Fibroblast of villous mesenchyme (primary cell): ENCODE results near the gene NAA20. TPM values are rescaled to one million over a fixed set of nuclear protein-coding genes. Genes with fewer than 3 reads are reported as not detected.

Source experiments
- DNase-seq: peaks from one replicate; pipeline ENCODE4 v3.0.0-alpha.2; 2010; ENCODE audit warnings: low read depth
- H3K4me3 ChIP-seq: 2 replicates; pipeline ENCODE4 v1.5.1; 2011; ENCODE audit warnings: low read depth, mild to moderate bottlenecking, low read length
- total RNA-seq: library from RNA; depleted of rRNA; stranded (reverse); fragments of >200 nt; gene quantifications from 2 replicates; pipeline ENCODE4 v1.2.3, GENCODE V29; 2012
- TF ChIP-seq, protein P1 (sequence below): IDR thresholded peaks from 2 replicates; pipeline ENCODE4 v1.5.1; 2012; ENCODE audit warnings: low read depth, mild to moderate bottlenecking, low read length; ENCODE audit not compliant: insufficient read depth

NAA20 gene, protein sequence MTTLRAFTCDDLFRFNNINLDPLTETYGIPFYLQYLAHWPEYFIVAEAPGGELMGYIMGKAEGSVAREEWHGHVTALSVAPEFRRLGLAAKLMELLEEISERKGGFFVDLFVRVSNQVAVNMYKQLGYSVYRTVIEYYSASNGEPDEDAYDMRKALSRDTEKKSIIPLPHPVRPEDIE
- total RNA-seq = 29.3 and 41.5 TPM in 2 replicates

- peak within 1 kb of the TSS; percentile 78 for H3K4me3 ChIP-seq
- peak; percentile 93 for DNase-seq
- TF ChIP-seq, protein P1, sequence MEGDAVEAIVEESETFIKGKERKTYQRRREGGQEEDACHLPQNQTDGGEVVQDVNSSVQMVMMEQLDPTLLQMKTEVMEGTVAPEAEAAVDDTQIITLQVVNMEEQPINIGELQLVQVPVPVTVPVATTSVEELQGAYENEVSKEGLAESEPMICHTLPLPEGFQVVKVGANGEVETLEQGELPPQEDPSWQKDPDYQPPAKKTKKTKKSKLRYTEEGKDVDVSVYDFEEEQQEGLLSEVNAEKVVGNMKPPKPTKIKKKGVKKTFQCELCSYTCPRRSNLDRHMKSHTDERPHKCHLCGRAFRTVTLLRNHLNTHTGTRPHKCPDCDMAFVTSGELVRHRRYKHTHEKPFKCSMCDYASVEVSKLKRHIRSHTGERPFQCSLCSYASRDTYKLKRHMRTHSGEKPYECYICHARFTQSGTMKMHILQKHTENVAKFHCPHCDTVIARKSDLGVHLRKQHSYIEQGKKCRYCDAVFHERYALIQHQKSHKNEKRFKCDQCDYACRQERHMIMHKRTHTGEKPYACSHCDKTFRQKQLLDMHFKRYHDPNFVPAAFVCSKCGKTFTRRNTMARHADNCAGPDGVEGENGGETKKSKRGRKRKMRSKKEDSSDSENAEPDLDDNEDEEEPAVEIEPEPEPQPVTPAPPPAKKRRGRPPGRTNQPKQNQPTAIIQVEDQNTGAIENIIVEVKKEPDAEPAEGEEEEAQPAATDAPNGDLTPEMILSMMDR = peak; percentile 68
Measured at GRCh38 chr20:20017001-20017843, at the start of gene NAA20. Gene NAA20 (plus strand): TSS chr20:20017362. CDS start chr20:20017397, 35 bp downstream.

DNA sequence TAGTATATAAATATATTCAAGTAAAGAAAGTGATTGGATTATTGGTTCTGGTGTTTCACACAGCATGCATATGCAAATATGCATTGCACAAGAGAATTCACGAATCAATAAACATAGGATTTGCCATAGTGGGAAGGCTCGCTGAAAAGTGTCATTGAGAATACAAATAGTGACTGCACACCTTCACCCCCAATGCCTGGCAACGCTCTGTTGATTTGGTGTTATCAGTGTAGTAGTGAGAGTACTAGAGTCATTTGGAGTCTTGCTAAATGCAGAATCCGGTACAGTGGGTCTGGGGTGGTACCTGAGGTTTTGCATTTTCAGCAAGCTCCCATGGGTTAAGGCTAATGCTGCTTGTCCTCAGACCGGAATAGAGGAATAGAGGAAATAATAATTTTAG lies 49.7 kb upstream of the NAA20 start:
- TF ChIP-seq, protein P1 = no peak
- H3K4me3 ChIP-seq = no peak overlapping the region
- no peak for DNase-seq

DNA sequence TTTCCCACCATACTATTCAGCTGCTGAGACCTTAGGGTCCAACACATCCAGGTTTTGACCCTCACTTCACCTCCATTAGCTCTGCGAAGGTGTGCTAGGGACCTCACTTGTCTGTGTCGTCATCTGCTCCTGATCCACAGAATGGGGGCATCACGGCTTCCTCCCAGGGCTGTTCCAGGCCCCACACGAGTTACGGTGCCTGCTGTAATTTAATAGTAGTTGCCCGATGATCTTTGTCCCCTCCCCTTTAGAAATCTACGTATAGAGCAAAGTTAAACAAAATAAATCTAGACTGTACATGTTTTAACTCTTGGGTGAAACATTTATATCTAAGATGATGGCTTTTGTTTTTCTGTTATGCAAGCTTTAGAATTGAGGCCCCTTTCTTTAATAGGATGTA lies 49.1 kb upstream of the NAA20 start:
- DNase-seq = no peak
- TF ChIP-seq, protein P1 = no peak
- H3K4me3 ChIP-seq = no peak overlapping the region

DNA sequence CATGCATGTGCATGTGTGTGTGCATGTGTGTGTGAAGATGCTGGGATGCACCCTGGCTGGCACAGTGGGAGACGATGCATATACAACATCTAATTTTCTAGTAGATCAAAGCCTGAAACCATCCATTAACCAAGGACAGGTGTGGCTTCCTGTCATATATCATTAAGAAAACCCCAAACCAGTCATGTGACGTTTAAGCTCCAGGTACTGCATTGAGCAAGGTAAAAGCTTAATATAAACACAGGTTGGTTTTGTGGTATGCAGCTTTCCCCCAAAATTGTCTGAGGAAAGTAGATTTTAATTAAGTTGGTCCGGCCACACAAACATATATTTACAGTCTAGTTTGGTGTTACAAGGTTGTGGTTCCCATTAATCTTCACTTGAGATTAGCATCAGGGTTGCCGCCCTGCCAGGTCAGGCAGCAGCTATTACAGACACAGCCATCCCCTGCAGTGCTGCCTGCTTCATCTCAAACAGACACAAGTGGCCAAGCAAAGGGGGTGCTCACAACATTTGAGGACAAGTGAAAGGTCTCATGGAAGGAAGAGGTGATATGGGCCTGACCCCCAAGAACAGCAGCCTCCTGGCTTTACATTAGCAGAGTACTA lies 48.6 kb upstream of the NAA20 start:
- H3K4me3 ChIP-seq = no peak overlapping the region
- TF ChIP-seq, protein P1 = no peak
- no peak for DNase-seq

GRCh38 chr20:19969106-19969505 lies 48.1 kb upstream of the NAA20 start:
- TF ChIP-seq, protein P1 = no peak
- peak; percentile 88 for DNase-seq
- no peak overlapping the region for H3K4me3 ChIP-seq

- peak; percentile 70 for DNase-seq
- TF ChIP-seq, protein P1 = no peak
- H3K4me3 ChIP-seq = no peak overlapping the region
Measured at GRCh38 chr20:19969507-19970255, 47.5 kb upstream of the NAA20 start.
